Neural cell (in vitro differentiated cells): ENCODE measurements around the gene MMP24OS.

ENCODE experiments used
- CTCF ChIP-seq: fragments of 450-650 bp; IDR thresholded peaks from 2 replicates; pipeline ENCODE4 v1.5.1; 2014; ENCODE audit warnings: antibody characterized with exemption, mild to moderate bottlenecking, moderate library complexity; ENCODE audit not compliant: poor library complexity, severe bottlenecking
- EZH2 ChIP-seq: fragments of 200-600, 300-800 bp; shearing (Covaris generic), sonication (generic); IDR thresholded peaks from 2 replicates; pipeline ENCODE4 v1.6.1; 2014; ENCODE audit warnings: antibody characterized with exemption, low read length, borderline replicate concordance, mild to moderate bottlenecking; ENCODE audit not compliant: insufficient read depth, poor library complexity, severe bottlenecking
- RAD21 ChIP-seq: fragments of 450-650 bp; conservative IDR thresholded peaks from 2 replicates; pipeline ENCODE4 v1.6.1; 2014; ENCODE audit warnings: antibody characterized with exemption, mild to moderate bottlenecking, moderate library complexity

- no peak for TF ChIP-seq CTCF
- TF ChIP-seq RAD21, result no peak
- TF ChIP-seq EZH2, result no peak
Observed at GRCh38 chr20:35301426-35301825, 23.5 kb upstream of the MMP24OS start.
